Caco-2 (cell line): ENCODE results near the gene CD63. TPM values are rescaled to one million over a fixed set of nuclear protein-coding genes. Genes with fewer than 3 reads are reported as not detected.

ENCODE experiments used
- BruUV-seq: library from RNA; stranded (reverse); fragments of 400-500 nt; replicated peaks from 2 replicates; lab custom pipeline; 2021; lab: Mats Ljungman, UMichigan
- CTCF ChIA-PET: fragments of 300-600 bp; sonication (Branson Sonifier 250); formaldehyde crosslinking; loops from one replicate; lab custom pipeline; 2022; ENCODE audit warnings: antibody characterized with exemption; lab: Charles Lee
- POLR2A ChIA-PET: fragments of 300-600 bp; sonication (Branson Sonifier 250); formaldehyde crosslinking; loops from one replicate; lab custom pipeline; 2022; ENCODE audit warnings: antibody characterized with exemption; lab: Charles Lee
- DNase-seq, 2 experiments: peaks; one replicate each; pipeline versions ENCODE4 v3.0.0 to v3.0.0-alpha.2; 2020 to 2022
- H3K27me3 ChIP-seq: replicated peaks from 2 replicates; pipeline ENCODE4 v1.6.0; 2011; ENCODE audit warnings: low read length; ENCODE audit not compliant: control insufficient read depth, insufficient read depth
- H3K36me3 ChIP-seq: 2 replicates; pipeline ENCODE4 v1.5.1; 2011; ENCODE audit warnings: low read length; ENCODE audit not compliant: control insufficient read depth, insufficient read depth
- H3K4me1 ChIP-seq: fragments of 250-450 bp; sonication (Bioruptor Pico); 2 replicates; pipeline ENCODE4 v1.5.1; 2020; ENCODE audit warnings: mild to moderate bottlenecking
- H3K4me3 ChIP-seq: 2 replicates; pipeline ENCODE4 v1.5.1; 2011; ENCODE audit warnings: low read depth, mild to moderate bottlenecking, control low read depth, low read length
- H3K9me3 ChIP-seq: fragments of 250-450 bp; sonication (Bioruptor Pico); 2 replicates; pipeline ENCODE4 v1.5.1; 2020; ENCODE audit warnings: mild to moderate bottlenecking, moderate library complexity
- H3K27ac Mint-ChIP-seq: one replicate; pipeline ENCODE4 v1.8.0; 2022; ENCODE audit warnings: mixed read lengths; ENCODE audit not compliant: unreplicated experiment
- H3K27me3 Mint-ChIP-seq: one replicate; pipeline ENCODE4 v1.8.0; 2022; ENCODE audit warnings: mixed read lengths; ENCODE audit not compliant: insufficient read depth, unreplicated experiment
- H3K36me3 Mint-ChIP-seq: one replicate; pipeline ENCODE4 v1.8.0; 2022; ENCODE audit warnings: mild to moderate bottlenecking, mixed read lengths; ENCODE audit not compliant: insufficient read depth, unreplicated experiment
- H3K4me1 Mint-ChIP-seq: one replicate; pipeline ENCODE4 v1.8.0; 2022; ENCODE audit warnings: low read depth, mixed read lengths; ENCODE audit not compliant: unreplicated experiment
- H3K4me3 Mint-ChIP-seq: one replicate; pipeline ENCODE4 v1.8.0; 2022; ENCODE audit warnings: mild to moderate bottlenecking, moderate library complexity, mixed read lengths; ENCODE audit not compliant: unreplicated experiment
- H3K9me3 Mint-ChIP-seq: one replicate; pipeline ENCODE4 v1.8.0; 2022; ENCODE audit warnings: mixed read lengths; ENCODE audit not compliant: unreplicated experiment
- CTCF ChIP-seq, 2 experiments: fragments of 200-600 bp in 1 of 2; IDR thresholded peaks; 1 replicate in 1 of 2; 2 replicates in 1 of 2; pipeline versions ENCODE4 v1.5.1 to v1.8.0; 2011 to 2022; ENCODE audit warnings: antibody characterized with exemption in 1 of 2, control low read depth in 1 of 2, inconsistent platforms in 1 of 2, low read depth in 1 of 2, low read length in 1 of 2, mild to moderate bottlenecking in 1 of 2, moderate library complexity in 1 of 2; ENCODE audit not compliant: insufficient read depth in 1 of 2, severe bottlenecking in 1 of 2, unreplicated experiment in 1 of 2
- intact Hi-C: fragments of 100-400 bp; cut with micrococcal nuclease; formaldehyde crosslinking; loops from one replicate; pipeline ENCODE4 v1.10.0; 2022; ENCODE audit not compliant: unreplicated experiment
- total RNA-seq: library from RNA; stranded (reverse); gene quantifications from 2 replicates; pipeline ENCODE4 v1.2.3, GENCODE V29; 2022

Gene CD63
- total RNA-seq, 1 experiment from 2014 or later, result 947 TPM

- CTCF ChIA-PET, result no interaction called here
- no peak overlapping the region for H3K4me3 ChIP-seq
- POLR2A ChIA-PET, result no interaction called here
- no peak overlapping the region for H3K4me3 Mint-ChIP-seq
- peaks cover 2% of the 10 kb centered on the region; the same call in 1 of the 2 replicates for H3K36me3 ChIP-seq
- H3K27ac Mint-ChIP-seq, result no peak overlapping the region
- no TSS peak for BruUV-seq
- H3K36me3 Mint-ChIP-seq, result peaks cover 78% of the 10 kb centered on the region
- intact Hi-C loops, result no loop called here
- H3K9me3 ChIP-seq, result no peaks in the 10 kb centered on the region
- no peak for TF ChIP-seq CTCF (IDR thresholded peaks at IDR 0.05; ENCODE audit: insufficient read depth in 1 of 2, low read depth in 1 of 2, low read length in 1 of 2, severe bottlenecking in 1 of 2, unreplicated experiment in 1 of 2)
- no peaks in the 10 kb centered on the region for H3K27me3 ChIP-seq
- H3K27me3 Mint-ChIP-seq, result no peaks in the 10 kb centered on the region
- H3K4me1 ChIP-seq, result no peaks in the 10 kb centered on the region
- H3K4me1 Mint-ChIP-seq, result peaks cover 7% of the 10 kb centered on the region
- no peak for DNase-seq
- H3K9me3 Mint-ChIP-seq, result no peaks in the 10 kb centered on the region
These were observed 42.9 kb upstream of the CD63 start for GRCh38 chr12:55771736-55772135.

- Mint-ChIP-seq H3K4me1 (peaks cover 7% of the 10 kb centered on the region), H3K9me3 (no peaks in the 10 kb centered on the region), H3K36me3 (peaks cover 57% of the 10 kb centered on the region), H3K27me3 (no peaks in the 10 kb centered on the region), H3K27ac (no peak overlapping the region), H3K4me3 (no peak overlapping the region)
- Histone ChIP-seq H3K4me1 (no peaks in the 10 kb centered on the region), H3K27me3 (no peaks in the 10 kb centered on the region), H3K9me3 (no peaks in the 10 kb centered on the region), H3K4me3 (no peak overlapping the region), H3K36me3 (peaks cover 2% of the 10 kb centered on the region; the same call in 1 of the 2 replicates)
- POLR2A ChIA-PET, result interaction anchor here (0.6 kb wide), 1 partner anchor 543 kb away, joined by 3 read pairs; no protein-coding TSS in a partner anchor
- no peak for TF ChIP-seq CTCF (IDR thresholded peaks at IDR 0.05; ENCODE audit: insufficient read depth in 1 of 2, low read depth in 1 of 2, low read length in 1 of 2, severe bottlenecking in 1 of 2, unreplicated experiment in 1 of 2)
- CTCF ChIA-PET, result no interaction called here
- intact Hi-C loops, result no loop called here
- no peak for DNase-seq
- BruUV-seq, result no TSS peak
These were observed 38.3 kb upstream of the CD63 start for GRCh38 chr12:55767156-55767555.

- Mint-ChIP-seq H3K27ac (peak overlapping the region; percentile 11), H3K4me3 (no peak overlapping the region), H3K4me1 (peaks cover 7% of the 10 kb centered on the region), H3K27me3 (no peaks in the 10 kb centered on the region), H3K9me3 (no peaks in the 10 kb centered on the region), H3K36me3 (peaks cover 55% of the 10 kb centered on the region)
- intact Hi-C loops, result no loop called here
- no TSS peak for BruUV-seq
- H3K27me3 ChIP-seq, result no peaks in the 10 kb centered on the region
- H3K9me3 ChIP-seq, result no peaks in the 10 kb centered on the region
- H3K4me3 ChIP-seq, result no peak overlapping the region
- ChIA-PET CTCF (no interaction called here), POLR2A (no interaction called here)
- H3K4me1 ChIP-seq, result no peaks in the 10 kb centered on the region
- H3K36me3 ChIP-seq, result peaks cover 2% of the 10 kb centered on the region; the same call in 1 of the 2 replicates
- no peak for TF ChIP-seq CTCF (IDR thresholded peaks at IDR 0.05; ENCODE audit: insufficient read depth in 1 of 2, low read depth in 1 of 2, low read length in 1 of 2, severe bottlenecking in 1 of 2, unreplicated experiment in 1 of 2)
- no peak for DNase-seq
These were observed 37.0 kb upstream of the CD63 start for GRCh38 chr12:55765736-55766290.
